ENCODE results near the gene ZZZ3. TPM values are rescaled to one million over a fixed set of nuclear protein-coding genes. Genes with fewer than 3 reads are reported as not detected.
"Not testable (repeated sequence)": the region's sequence is repeated elsewhere in the genome, so short reads cannot be mapped to it uniquely, and the experiment has no call there.

Gene ZZZ3
- total RNA-seq, 4 donors from 2014 or later: 50.6 to 117 (median 54.5) TPM

DNA sequence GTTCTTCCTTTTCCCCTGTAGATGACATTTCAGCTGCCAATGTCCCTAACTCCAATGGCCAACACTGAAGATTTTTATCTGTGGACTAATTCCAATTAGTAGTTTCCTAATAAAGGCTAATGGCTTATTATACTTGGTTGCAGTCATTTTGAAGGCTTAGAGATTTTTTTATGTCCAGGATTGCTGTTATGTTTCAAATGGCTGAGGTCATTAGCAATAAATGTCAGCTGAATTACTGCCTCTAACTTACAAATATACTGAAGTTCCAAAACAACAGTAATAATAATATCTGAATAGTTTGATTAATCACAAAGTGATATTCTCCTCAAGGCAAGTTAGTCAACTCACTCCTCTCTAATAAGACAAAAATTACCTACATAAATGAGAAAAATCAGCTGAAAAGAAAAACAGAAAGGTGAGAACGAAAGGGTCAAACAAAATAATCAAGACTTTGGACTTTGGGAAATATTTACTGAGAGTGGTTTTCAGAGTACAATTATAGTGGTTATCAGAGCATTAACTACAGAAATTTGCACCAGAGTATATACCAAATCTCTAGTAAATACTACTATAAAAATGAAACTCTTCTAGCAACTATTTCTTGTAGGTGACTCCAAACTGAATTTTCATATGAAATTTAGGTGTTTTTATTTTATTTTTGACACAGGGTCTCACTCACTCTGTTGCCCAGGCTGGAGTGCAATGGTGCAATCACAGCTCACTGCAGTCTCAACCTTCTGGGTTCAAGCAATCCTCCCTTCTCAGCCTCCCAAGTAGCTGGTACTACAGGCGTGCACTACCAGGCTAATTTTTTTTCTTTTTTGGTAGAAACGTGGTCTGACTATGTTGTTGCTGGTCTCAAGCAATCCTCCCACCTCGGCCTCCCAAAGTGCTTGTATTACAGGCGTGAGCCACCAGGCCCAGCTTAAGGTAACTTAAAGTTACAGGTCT, 3.5 kb downstream of the ZZZ3 start:
- no peaks in the 10 kb centered on the region for H3K9me3 ChIP-seq
- peaks cover 32% of the 10 kb centered on the region for H3K4me1 ChIP-seq
- no peaks in the 10 kb centered on the region for H3K27me3 ChIP-seq
- H3K4me3 ChIP-seq: no peak overlapping the region
- TF ChIP-seq POLR2A (IDR thresholded peaks at IDR 0.05) (no peak), EP300 (IDR thresholded peaks at IDR 0.05) (no peak), POLR2AphosphoS5 (IDR thresholded peaks at IDR 0.05) (no peak)
- TF ChIP-seq, protein P1, sequence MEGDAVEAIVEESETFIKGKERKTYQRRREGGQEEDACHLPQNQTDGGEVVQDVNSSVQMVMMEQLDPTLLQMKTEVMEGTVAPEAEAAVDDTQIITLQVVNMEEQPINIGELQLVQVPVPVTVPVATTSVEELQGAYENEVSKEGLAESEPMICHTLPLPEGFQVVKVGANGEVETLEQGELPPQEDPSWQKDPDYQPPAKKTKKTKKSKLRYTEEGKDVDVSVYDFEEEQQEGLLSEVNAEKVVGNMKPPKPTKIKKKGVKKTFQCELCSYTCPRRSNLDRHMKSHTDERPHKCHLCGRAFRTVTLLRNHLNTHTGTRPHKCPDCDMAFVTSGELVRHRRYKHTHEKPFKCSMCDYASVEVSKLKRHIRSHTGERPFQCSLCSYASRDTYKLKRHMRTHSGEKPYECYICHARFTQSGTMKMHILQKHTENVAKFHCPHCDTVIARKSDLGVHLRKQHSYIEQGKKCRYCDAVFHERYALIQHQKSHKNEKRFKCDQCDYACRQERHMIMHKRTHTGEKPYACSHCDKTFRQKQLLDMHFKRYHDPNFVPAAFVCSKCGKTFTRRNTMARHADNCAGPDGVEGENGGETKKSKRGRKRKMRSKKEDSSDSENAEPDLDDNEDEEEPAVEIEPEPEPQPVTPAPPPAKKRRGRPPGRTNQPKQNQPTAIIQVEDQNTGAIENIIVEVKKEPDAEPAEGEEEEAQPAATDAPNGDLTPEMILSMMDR (IDR thresholded peaks at IDR 0.05): no peak
- WGBS: 90% methylated on average over 5 of the region's 5 CpGs
- no peak overlapping the region for H3K27ac ChIP-seq
- DNase-seq (ENCODE audit: low spot score in 2 of 2): no peak
- no peaks in the 10 kb centered on the region for H3K36me3 ChIP-seq

GRCh38 chr1:77674807-77675206, 7.7 kb downstream of the ZZZ3 start:
- not testable (repeated sequence) for H3K4me1 ChIP-seq; H3K27me3 ChIP-seq; H3K27ac ChIP-seq; DNase-seq (ENCODE audit: low spot score in 2 of 2); H3K4me3 ChIP-seq; H3K9me3 ChIP-seq; H3K36me3 ChIP-seq
- 89% methylated on average over 3 of the region's 3 CpGs for WGBS

- Histone ChIP-seq H3K36me3 (no peaks in the 10 kb centered on the region), H3K27ac (no peak overlapping the region), H3K27me3 (no peaks in the 10 kb centered on the region), H3K4me3 (no peak overlapping the region), H3K4me1 (peaks cover 6% of the 10 kb centered on the region), H3K9me3 (no peaks in the 10 kb centered on the region)
- DNase-seq (ENCODE audit: low spot score in 2 of 2): no peak
- WGBS: 95% methylated on average over 1 of the region's 1 CpG
- no peak for TF ChIP-seq EP300 (IDR thresholded peaks at IDR 0.05)
- TF ChIP-seq, protein P1 (IDR thresholded peaks at IDR 0.05): no peak
- TF ChIP-seq POLR2A (IDR thresholded peaks at IDR 0.05): no peak
- no peak for TF ChIP-seq POLR2AphosphoS5 (IDR thresholded peaks at IDR 0.05)
Measured at GRCh38 chr1:77673716-77674355, 8.6 kb downstream of the ZZZ3 start.

DNA sequence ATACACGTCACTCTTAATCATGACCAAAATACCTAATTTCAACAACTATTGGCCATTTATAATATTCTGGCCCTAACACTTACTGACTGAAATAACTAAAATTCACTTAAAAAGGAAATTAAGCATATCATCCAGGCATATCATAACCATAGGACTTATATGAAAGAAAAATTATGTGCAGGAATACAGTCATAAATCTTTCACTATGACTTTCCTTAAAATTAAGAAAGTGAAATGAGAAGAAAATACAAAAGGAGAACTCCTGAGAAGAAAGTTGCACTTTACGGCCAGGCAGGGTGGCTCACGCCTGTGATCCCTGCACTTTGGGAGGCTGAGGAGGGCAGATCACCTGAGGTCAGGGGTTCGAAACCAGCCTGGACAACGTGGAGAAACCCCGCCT, 9.4 kb downstream of the ZZZ3 start:
- H3K4me3 ChIP-seq: no peak overlapping the region
- WGBS: 91% methylated on average over 6 of the region's 6 CpGs
- no peaks in the 10 kb centered on the region for H3K36me3 ChIP-seq
- no peak overlapping the region for H3K27ac ChIP-seq
- no peaks in the 10 kb centered on the region for H3K9me3 ChIP-seq
- DNase-seq (ENCODE audit: low spot score in 2 of 2): no peak
- peaks cover 6% of the 10 kb centered on the region for H3K4me1 ChIP-seq
- no peaks in the 10 kb centered on the region for H3K27me3 ChIP-seq
- TF ChIP-seq, protein P1 (IDR thresholded peaks at IDR 0.05): no peak
- no peak for TF ChIP-seq POLR2AphosphoS5 (IDR thresholded peaks at IDR 0.05)
- TF ChIP-seq POLR2A (IDR thresholded peaks at IDR 0.05): no peak
- no peak for TF ChIP-seq EP300 (IDR thresholded peaks at IDR 0.05)

DNA sequence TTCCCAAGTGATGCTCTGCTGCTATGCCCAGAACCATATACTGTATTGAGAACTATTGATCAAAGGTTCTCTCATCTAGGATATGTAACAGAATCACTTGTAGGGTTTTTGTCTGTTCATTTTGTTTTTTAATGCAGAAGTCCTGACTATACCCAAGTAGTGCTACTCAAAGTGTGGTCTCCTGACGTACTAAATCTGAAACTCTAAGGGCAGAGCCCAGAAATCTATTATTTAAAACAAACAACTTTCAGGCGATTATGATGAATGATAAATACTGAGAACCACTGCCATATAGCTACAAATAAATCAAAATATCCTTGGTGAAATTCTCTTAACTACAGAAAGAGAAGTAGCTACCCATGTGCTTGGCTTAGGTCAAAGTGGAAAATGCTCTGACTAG, 10.1 kb downstream of the ZZZ3 start:
- Histone ChIP-seq H3K27me3 (no peaks in the 10 kb centered on the region), H3K4me3 (no peak overlapping the region), H3K4me1 (peaks cover under 1% of the 10 kb centered on the region), H3K27ac (no peak overlapping the region), H3K9me3 (no peaks in the 10 kb centered on the region), H3K36me3 (no peaks in the 10 kb centered on the region)
- TF ChIP-seq POLR2A (IDR thresholded peaks at IDR 0.05) (no peak), EP300 (IDR thresholded peaks at IDR 0.05) (no peak), POLR2AphosphoS5 (IDR thresholded peaks at IDR 0.05) (no peak)
- TF ChIP-seq, protein P1 (IDR thresholded peaks at IDR 0.05): no peak
- DNase-seq (ENCODE audit: low spot score in 2 of 2): no peak
- WGBS: 89% methylated on average over 2 of the region's 2 CpGs

All from suprapubic skin (tissue), 4 donors.